Mesendoderm (in vitro differentiated cells): ENCODE results near the gene TPGS2.
A peak's percentile ranks its signal among the peaks of the same experiment; 100 is the strongest.
"Not testable (repeated sequence)": the region's sequence is repeated elsewhere in the genome, so short reads cannot be mapped to it uniquely, and the experiment has no call there.

Experiments used
- DNase-seq: peaks from one replicate; pipeline ENCODE4 v3.0.0; 2013
- H2AK5ac ChIP-seq: 2 replicates; pipeline ENCODE4 v1.6.1; 2013; ENCODE audit warnings: low read length, inconsistent platforms
- H2BK120ac ChIP-seq: 2 replicates; pipeline ENCODE4 v1.6.1; 2013; ENCODE audit warnings: low read depth, mild to moderate bottlenecking, low read length, moderate library complexity, mixed read lengths
- H2BK15ac ChIP-seq: replicated peaks from 2 replicates; pipeline ENCODE4 v1.6.1; 2013; ENCODE audit warnings: low read depth, mild to moderate bottlenecking, moderate library complexity
- H2BK5ac ChIP-seq: 2 replicates; pipeline ENCODE4 v1.6.1; 2013; ENCODE audit warnings: low read length, inconsistent platforms
- H3K18ac ChIP-seq: 2 replicates; pipeline ENCODE4 v1.6.1; 2013; ENCODE audit warnings: mild to moderate bottlenecking, low read length, mixed read lengths
- H3K23ac ChIP-seq: one replicate; pipeline ENCODE4 v1.6.1; 2013; ENCODE audit warnings: low read length
- H3K27ac ChIP-seq: 2 replicates; pipeline ENCODE4 v1.5.1; 2013; ENCODE audit warnings: low read depth, mild to moderate bottlenecking, inconsistent platforms, low read length, moderate library complexity
- H3K27me3 ChIP-seq: 2 replicates; pipeline ENCODE4 v1.6.1; 2013; ENCODE audit warnings: low read length, control low read depth, mild to moderate bottlenecking, inconsistent platforms; ENCODE audit not compliant: insufficient read depth, poor library complexity
- H3K36me3 ChIP-seq: 2 replicates; pipeline ENCODE4 v1.6.1; 2013; ENCODE audit warnings: low read length, inconsistent platforms; ENCODE audit not compliant: control insufficient read depth, insufficient read depth
- H3K4ac ChIP-seq: one replicate; pipeline ENCODE4 v1.6.1; 2013; ENCODE audit warnings: low read depth, mild to moderate bottlenecking, low read length, moderate library complexity
- H3K4me1 ChIP-seq: 2 replicates; pipeline ENCODE4 v1.6.1; 2013; ENCODE audit warnings: low read depth, low read length, inconsistent platforms; ENCODE audit not compliant: control insufficient read depth
- H3K4me2 ChIP-seq: 2 replicates; pipeline ENCODE4 v1.6.1; 2013; ENCODE audit warnings: low read length
- H3K4me3 ChIP-seq: 2 replicates; pipeline ENCODE4 v1.5.1; 2013; ENCODE audit warnings: mild to moderate bottlenecking, low read length
- H3K56ac ChIP-seq: one replicate; pipeline ENCODE4 v1.6.1; 2013; ENCODE audit warnings: low read length
- H3K79me1 ChIP-seq: 2 replicates; pipeline ENCODE4 v1.6.1; 2013; ENCODE audit warnings: low read length, inconsistent platforms
- H3K79me2 ChIP-seq: 2 replicates; pipeline ENCODE4 v1.6.1; 2013; ENCODE audit warnings: mild to moderate bottlenecking, low read length; ENCODE audit not compliant: control insufficient read depth, insufficient read depth
- H3K9ac ChIP-seq: 2 replicates; pipeline ENCODE4 v1.6.1; 2013; ENCODE audit warnings: low read length, inconsistent platforms
- H4K5ac ChIP-seq: one replicate; pipeline ENCODE4 v1.6.1; 2013; ENCODE audit warnings: low read length
- H4K8ac ChIP-seq: one replicate; pipeline ENCODE4 v1.6.1; 2013; ENCODE audit warnings: low read depth, mild to moderate bottlenecking, control low read depth, low read length, moderate library complexity
- WGBS: extraction: QIAGEN DNeasy Blood & Tissue Kit; methylation state at CpG from one replicate; pipeline ENCODE4 v1.1.7; 2013; ENCODE audit warnings: low lambda C conversion rate, missing lambda C conversion rate; ENCODE audit not compliant: insufficient coverage; ENCODE audit errors: extremely low coverage; 5-methylcytosine and 5-hydroxymethylcytosine counted together

Gene TPGS2

DNA sequence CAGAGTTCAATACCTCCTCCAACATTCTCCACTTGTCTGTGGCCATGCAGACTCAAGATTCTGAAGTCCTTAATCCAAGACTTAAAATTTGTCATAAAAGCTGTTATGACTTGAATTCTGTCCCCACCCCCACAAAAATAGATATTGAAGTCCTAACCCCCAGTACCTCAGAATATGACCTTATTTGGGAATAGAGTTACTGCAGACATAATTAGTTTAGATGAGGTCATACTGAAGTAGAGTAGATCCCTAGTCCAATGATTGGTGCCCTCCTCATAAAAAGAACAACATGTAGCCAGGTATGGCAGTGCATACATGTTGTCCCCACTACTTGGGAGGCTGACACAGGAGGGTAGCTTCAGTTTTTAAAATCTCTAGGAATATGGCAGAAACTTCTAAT, 9.2 kb downstream of the TPGS2 start:
- no peak overlapping the region for H3K18ac ChIP-seq
- H2BK120ac ChIP-seq, result no peak overlapping the region
- H4K8ac ChIP-seq, result no peak overlapping the region
- H3K79me2 ChIP-seq, result no peaks in the 10 kb centered on the region
- no peak overlapping the region for H3K56ac ChIP-seq
- H4K5ac ChIP-seq, result no peak overlapping the region
- H2BK15ac ChIP-seq, result no peak overlapping the region
- no peak overlapping the region for H3K27ac ChIP-seq
- H3K4ac ChIP-seq, result no peak overlapping the region
- peaks cover 3% of the 10 kb centered on the region for H3K4me1 ChIP-seq
- H3K4me2 ChIP-seq, result no peak overlapping the region
- no peak overlapping the region for H3K9ac ChIP-seq
- DNase-seq, result no peak
- no peak overlapping the region for H3K4me3 ChIP-seq
- no peaks in the 10 kb centered on the region for H3K79me1 ChIP-seq
- no peaks in the 10 kb centered on the region for H3K36me3 ChIP-seq
- H3K23ac ChIP-seq, result no peak overlapping the region
- H2AK5ac ChIP-seq, result no peak overlapping the region
- H3K27me3 ChIP-seq, result no peaks in the 10 kb centered on the region
- H2BK5ac ChIP-seq, result no peak overlapping the region

DNA sequence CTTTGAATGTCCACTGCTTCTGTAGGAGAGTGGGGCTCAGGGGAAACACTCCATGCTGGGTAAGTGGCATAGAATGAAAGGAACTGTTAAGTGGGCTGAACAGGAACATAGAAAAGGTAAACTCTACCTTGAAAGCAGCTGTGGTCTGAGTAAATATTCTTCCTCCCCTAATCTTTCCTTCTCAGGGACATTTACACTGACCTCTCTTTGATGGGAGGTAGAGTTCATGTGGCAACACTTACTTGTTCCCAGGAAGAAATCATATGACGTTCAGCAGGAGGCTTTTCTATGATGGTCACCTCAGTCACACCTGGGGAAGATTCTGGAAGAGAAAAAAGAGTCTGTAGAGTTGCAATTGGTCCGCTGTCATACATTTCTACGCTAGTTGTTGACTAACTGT, 10.2 kb downstream of the TPGS2 start:
- no peak overlapping the region for H3K18ac ChIP-seq
- no peak overlapping the region for H2BK5ac ChIP-seq
- H2BK120ac ChIP-seq, result no peak overlapping the region
- H3K79me2 ChIP-seq, result no peaks in the 10 kb centered on the region
- WGBS, result no CpG with 5 or more reads among the region's 3 CpGs
- H2AK5ac ChIP-seq, result no peak overlapping the region
- H3K4me1 ChIP-seq, result peaks cover 3% of the 10 kb centered on the region
- no peak overlapping the region for H3K23ac ChIP-seq
- H3K4me3 ChIP-seq, result no peak overlapping the region
- H4K8ac ChIP-seq, result no peak overlapping the region
- H3K79me1 ChIP-seq, result no peaks in the 10 kb centered on the region
- DNase-seq, result no peak
- H4K5ac ChIP-seq, result no peak overlapping the region
- no peak overlapping the region for H3K4me2 ChIP-seq
- no peak overlapping the region for H3K56ac ChIP-seq
- H3K27me3 ChIP-seq, result no peaks in the 10 kb centered on the region
- H3K4ac ChIP-seq, result no peak overlapping the region
- H3K36me3 ChIP-seq, result no peaks in the 10 kb centered on the region
- H3K27ac ChIP-seq, result no peak overlapping the region
- H2BK15ac ChIP-seq, result no peak overlapping the region
- H3K9ac ChIP-seq, result no peak overlapping the region

DNA sequence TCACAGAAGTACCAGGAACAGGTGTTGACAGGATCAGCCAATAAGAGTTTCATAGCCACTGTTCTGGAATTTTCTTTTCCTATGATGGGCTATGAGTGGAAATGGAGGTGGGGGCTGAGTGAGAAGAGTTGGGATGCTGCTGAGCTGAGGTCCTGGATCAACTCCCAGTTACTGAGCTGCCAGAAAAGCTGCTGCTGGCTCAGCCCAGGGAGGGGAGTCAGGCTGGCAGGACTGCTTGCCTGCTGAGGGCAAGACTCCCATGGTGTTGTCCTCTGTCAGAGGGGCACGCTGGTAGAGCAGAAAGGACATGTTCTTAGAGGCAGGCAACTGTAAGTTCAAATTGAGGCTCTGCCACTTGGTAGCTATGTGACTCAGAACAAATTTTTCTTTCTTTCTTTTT, 11.8 kb downstream of the TPGS2 start:
- H3K23ac ChIP-seq, result no peak overlapping the region
- H3K56ac ChIP-seq, result no peak overlapping the region
- no peak overlapping the region for H4K8ac ChIP-seq
- no peak for DNase-seq
- no peak overlapping the region for H2BK120ac ChIP-seq
- H3K4ac ChIP-seq, result no peak overlapping the region
- H3K36me3 ChIP-seq, result no peaks in the 10 kb centered on the region
- no peak overlapping the region for H3K18ac ChIP-seq
- no peak overlapping the region for H3K9ac ChIP-seq
- no CpG with 5 or more reads among the region's 1 CpG for WGBS
- H4K5ac ChIP-seq, result no peak overlapping the region
- peaks cover 3% of the 10 kb centered on the region for H3K4me1 ChIP-seq
- H3K27ac ChIP-seq, result no peak overlapping the region
- H3K27me3 ChIP-seq, result no peaks in the 10 kb centered on the region
- no peak overlapping the region for H3K4me3 ChIP-seq
- H2AK5ac ChIP-seq, result no peak overlapping the region
- H3K4me2 ChIP-seq, result no peak overlapping the region
- H2BK15ac ChIP-seq, result no peak overlapping the region
- H2BK5ac ChIP-seq, result no peak overlapping the region
- H3K79me1 ChIP-seq, result no peaks in the 10 kb centered on the region
- no peaks in the 10 kb centered on the region for H3K79me2 ChIP-seq

DNA sequence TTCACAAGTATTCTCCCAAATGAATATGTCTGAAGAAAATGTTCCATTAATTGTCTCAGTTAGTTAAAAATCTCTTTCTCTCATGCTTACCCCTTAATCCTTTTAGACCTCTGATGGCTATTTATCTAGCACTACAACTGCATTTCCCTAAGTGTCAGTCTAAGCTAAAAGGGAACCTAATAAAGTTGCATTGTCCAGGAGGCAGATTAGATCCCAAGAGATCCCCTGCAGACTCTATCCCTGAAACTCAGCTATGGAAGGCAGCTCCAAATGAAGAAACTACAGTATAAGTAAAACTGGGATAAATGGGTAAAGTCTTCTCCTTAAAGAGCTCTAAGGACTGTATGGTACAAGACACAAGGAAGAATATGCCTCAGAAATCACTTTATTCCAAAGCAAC, 12.7 kb downstream of the TPGS2 start:
- peak; percentile 35 for DNase-seq
- not testable (repeated sequence) for H3K23ac ChIP-seq, H4K5ac ChIP-seq, H4K8ac ChIP-seq, H3K27me3 ChIP-seq, H2BK120ac ChIP-seq, H3K9ac ChIP-seq, H3K4me2 ChIP-seq, H3K27ac ChIP-seq, H2BK15ac ChIP-seq, H2AK5ac ChIP-seq, H3K36me3 ChIP-seq, H3K79me2 ChIP-seq, H3K4me3 ChIP-seq, H3K4me1 ChIP-seq, H3K56ac ChIP-seq, H3K18ac ChIP-seq, H3K79me1 ChIP-seq, H2BK5ac ChIP-seq, H3K4ac ChIP-seq

DNA sequence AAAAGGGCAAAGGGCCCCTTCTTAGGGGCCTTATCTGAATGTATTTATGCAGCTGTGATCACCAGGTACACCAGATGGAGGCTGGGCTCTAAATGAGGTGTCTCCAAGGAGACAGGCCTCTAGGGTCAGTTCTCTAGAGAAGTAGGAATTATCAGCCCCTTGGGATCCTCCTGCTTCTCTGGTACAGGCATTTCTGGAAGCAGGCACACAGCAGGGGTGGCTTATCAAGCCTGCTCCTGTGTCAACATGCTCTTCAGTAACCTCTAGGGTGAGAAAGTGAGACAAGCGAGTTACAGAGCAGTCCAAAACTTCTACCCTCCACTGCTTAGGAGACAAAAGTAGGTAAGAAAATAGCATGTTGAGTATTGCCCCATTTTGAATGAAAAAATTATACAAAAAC, 13.8 kb downstream of the TPGS2 start:
- Histone ChIP-seq H3K23ac (no peak overlapping the region), H3K36me3 (no peaks in the 10 kb centered on the region), H3K79me1 (no peaks in the 10 kb centered on the region), H2BK120ac (no peak overlapping the region), H4K8ac (no peak overlapping the region), H3K9ac (no peak overlapping the region), H3K79me2 (no peaks in the 10 kb centered on the region), H3K27ac (peak overlapping the region; percentile 32), H3K56ac (no peak overlapping the region), H3K4ac (no peak overlapping the region), H4K5ac (no peak overlapping the region), H3K4me1 (no peaks in the 10 kb centered on the region), H3K4me3 (no peak overlapping the region), H2BK5ac (no peak overlapping the region), H2AK5ac (no peak overlapping the region), H3K27me3 (no peaks in the 10 kb centered on the region), H2BK15ac (no peak overlapping the region), H3K18ac (no peak overlapping the region), H3K4me2 (no peak overlapping the region)
- DNase-seq, result peak; percentile 87
- no CpG with 5 or more reads among the region's 1 CpG for WGBS

DNA sequence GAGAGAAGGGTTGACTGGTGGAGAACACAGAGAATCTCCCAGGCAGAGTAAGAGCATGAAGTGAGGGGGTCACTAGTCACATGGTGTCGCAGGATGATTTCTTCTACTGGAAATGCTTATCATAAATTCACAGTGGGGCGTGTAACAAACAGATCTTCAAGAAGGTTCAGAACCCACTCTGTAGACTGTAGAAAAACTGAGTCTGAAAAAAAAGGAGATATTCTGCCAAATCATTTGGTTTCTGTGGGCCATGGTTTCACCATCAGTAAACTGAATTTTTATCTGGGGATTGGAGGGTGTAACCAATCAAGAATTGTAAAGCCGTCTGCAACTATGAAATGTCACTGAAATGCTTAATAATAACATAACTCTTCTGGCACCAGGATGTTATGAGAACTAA, 15.0 kb downstream of the TPGS2 start:
- Histone ChIP-seq H3K4ac (no peak overlapping the region), H3K56ac (no peak overlapping the region), H2BK5ac (no peak overlapping the region), H3K79me2 (no peaks in the 10 kb centered on the region), H2BK120ac (no peak overlapping the region), H3K4me1 (no peaks in the 10 kb centered on the region), H2AK5ac (no peak overlapping the region), H3K9ac (no peak overlapping the region), H2BK15ac (no peak overlapping the region), H3K4me3 (no peak overlapping the region), H3K79me1 (no peaks in the 10 kb centered on the region), H3K4me2 (no peak overlapping the region), H3K27ac (no peak overlapping the region), H3K18ac (no peak overlapping the region), H3K27me3 (no peaks in the 10 kb centered on the region), H3K36me3 (no peaks in the 10 kb centered on the region), H4K5ac (no peak overlapping the region), H3K23ac (no peak overlapping the region), H4K8ac (no peak overlapping the region)
- WGBS, result no CpG with 5 or more reads among the region's 3 CpGs
- no peak for DNase-seq
